ENCODE measurements around the gene TMEM143.

Gene TMEM143

DNA sequence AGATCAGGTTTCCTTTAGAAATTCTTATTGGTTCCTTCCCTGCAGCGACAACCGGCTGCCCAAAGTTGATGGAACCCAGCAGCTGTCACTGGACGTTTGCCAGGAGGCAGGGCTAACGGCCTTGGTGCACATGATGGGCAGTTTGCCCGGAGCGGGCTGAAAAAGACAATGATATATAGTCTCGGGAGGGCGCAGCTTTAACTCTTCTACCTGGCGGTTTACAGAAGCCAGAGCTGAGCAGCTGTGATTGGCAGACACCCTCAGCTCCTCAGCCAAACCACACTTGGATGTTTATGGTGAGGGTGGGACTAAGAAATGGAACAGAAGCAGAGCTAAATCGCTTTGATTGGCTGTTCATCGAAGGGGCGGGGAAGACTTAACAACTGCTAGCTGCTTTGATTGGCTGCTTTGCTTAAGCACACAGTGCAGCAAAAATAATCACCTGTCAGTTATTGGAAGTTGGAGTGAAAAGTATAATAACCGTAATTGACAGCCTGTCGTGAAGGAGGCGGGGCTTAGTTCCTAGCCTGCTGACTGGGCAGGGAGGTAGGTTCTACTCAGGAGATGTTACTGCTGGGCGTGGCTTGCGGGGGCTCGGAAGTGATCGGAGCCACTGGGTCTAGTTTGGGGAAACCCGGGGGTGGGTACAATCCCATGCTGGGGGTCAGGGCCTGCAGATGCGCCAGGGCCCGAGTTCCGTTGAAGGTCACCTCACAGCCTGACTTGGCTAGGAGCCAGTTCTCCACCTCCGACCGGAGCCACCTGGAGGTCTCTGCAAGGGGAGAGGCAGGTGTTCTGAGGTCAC lies 30.9 kb downstream of the TMEM143 start:
- TF ChIP-seq CTCF (conservative IDR thresholded peaks at IDR 0.05; ENCODE audit: low read depth) = no peak
- peak; percentile 97 for DNase-seq (ENCODE audit: low spot score)
- H3K27ac ChIP-seq = peak overlapping the region; percentile 97
- ChIA-PET POLR2A (ENCODE audit: low non-redundant PET) (interaction anchor here (0.6 to 0.9 kb wide), 3 partner anchors 11 to 52 kb away, joined by 3 to 4 read pairs (median 3); a partner anchor contains a TSS), CTCF (interaction anchor here (0.6 to 2.2 kb wide), 4 partner anchors 13 to 156 kb away, joined by 3 to 17 read pairs (median 4); no protein-coding TSS in a partner anchor)

DNA sequence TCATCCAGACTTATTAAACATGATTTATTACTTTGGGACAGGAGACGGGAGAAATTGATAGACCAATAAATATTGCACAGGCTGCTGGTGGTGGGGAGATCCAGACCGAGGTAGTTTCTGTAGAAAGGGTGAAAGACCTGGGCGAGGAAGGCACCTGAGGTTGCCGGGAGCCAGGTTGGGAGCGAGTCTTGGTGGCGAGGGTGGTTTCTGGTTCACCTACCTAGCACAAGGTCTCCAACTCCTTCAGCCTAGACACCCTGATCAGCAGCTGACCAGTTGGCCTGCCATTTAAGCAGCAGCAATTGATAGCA lies 31.4 kb downstream of the TMEM143 start:
- H3K27ac ChIP-seq = peak overlapping the region; percentile 97
- POLR2A ChIA-PET (ENCODE audit: low non-redundant PET) = interaction anchor here (0.6 to 0.9 kb wide), 3 partner anchors 11 to 51 kb away, joined by 3 to 4 read pairs (median 3); a partner anchor contains a TSS
- no peak for DNase-seq (ENCODE audit: low spot score)
- TF ChIP-seq CTCF (conservative IDR thresholded peaks at IDR 0.05; ENCODE audit: low read depth) = no peak
- CTCF ChIA-PET = interaction anchor here (0.6 to 2.2 kb wide), 4 partner anchors 12 to 157 kb away, joined by 3 to 17 read pairs (median 4); no protein-coding TSS in a partner anchor

DNA sequence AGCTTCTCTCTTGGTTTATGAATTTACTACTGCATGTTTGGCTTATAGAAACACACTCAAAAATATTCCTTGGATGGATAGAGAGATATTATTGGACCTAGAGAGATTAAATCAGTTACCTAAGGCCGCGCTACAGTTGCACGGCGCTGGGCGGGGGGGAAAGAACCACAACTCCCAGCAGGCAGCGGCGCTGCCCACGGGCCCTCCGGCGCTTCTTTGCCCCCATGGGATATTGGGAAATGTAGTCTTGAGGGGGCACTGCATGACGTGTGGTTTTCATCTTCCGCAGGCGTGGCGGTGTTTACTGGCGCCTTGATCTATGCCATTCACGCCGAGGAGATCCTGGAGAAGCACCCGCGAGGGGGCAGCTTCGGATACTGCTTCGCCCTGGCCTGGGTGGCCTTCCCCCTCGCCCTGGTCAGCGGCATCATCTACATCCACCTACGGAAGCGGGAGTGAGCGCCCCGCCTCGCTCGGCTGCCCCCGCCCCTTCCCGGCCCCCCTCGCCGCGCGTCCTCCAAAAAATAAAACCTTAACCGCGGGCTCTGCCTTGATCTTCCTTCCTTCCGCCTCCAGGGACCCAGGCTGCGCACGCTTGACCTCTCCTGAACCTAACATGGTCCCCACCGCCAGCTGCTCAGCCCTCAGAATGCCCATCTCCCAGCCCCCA lies 33.6 kb downstream of the TMEM143 start:
- TF ChIP-seq CTCF (conservative IDR thresholded peaks at IDR 0.05; ENCODE audit: low read depth) = no peak
- DNase-seq (ENCODE audit: low spot score) = no peak
- ChIA-PET POLR2A (ENCODE audit: low non-redundant PET) (no interaction called here), CTCF (interaction anchor here (0.7 kb wide), 1 partner anchor 10 kb away, joined by 3 read pairs; no protein-coding TSS in a partner anchor)
- peak overlapping the region; percentile 97 for H3K27ac ChIP-seq

- POLR2A ChIA-PET (ENCODE audit: low non-redundant PET) = no interaction called here
- TF ChIP-seq CTCF (conservative IDR thresholded peaks at IDR 0.05; ENCODE audit: low read depth) = no peak
- CTCF ChIA-PET = no interaction called here
- H3K27ac ChIP-seq = peak overlapping the region; percentile 67
- peak; percentile 51 for DNase-seq (ENCODE audit: low spot score)
These were observed 34.4 kb downstream of the TMEM143 start for GRCh38 chr19:48329167-48329891.

GRCh38 chr19:48325265-48325910 lies 38.4 kb downstream of the TMEM143 start, which contains the start of gene EMP3:
Gene EMP3, plus strand, starts transcription at chr19:48325552. Its CDS starts 1,293 bp downstream, at chr19:48326845.
- no peak for TF ChIP-seq CTCF (conservative IDR thresholded peaks at IDR 0.05; ENCODE audit: low read depth)
- peak; percentile 62 for DNase-seq (ENCODE audit: low spot score)
- peak within 1 kb of the TSS; percentile 98 for H3K27ac ChIP-seq
- CTCF ChIA-PET = interaction anchor here (0.7 kb wide), 1 partner anchor 40 kb away, joined by 3 read pairs; no protein-coding TSS in a partner anchor
- POLR2A ChIA-PET (ENCODE audit: low non-redundant PET) = no interaction called here

Measured in RWPE1 (cell line).